Type B pancreatic cell (in vitro differentiated cells): ENCODE results near the gene TUBB4A. TPM values are rescaled to one million over a fixed set of nuclear protein-coding genes. Genes with fewer than 3 reads are reported as not detected.
A peak's percentile ranks its signal among the peaks of the same experiment; 100 is the strongest.

Experiments used
- DNase-seq: peaks from one replicate; pipeline ENCODE4 v3.0.0; 2021; ENCODE audit warnings: mixed read lengths; ENCODE audit not compliant: unreplicated experiment; ENCODE audit errors: extremely low spot score
- H3K27ac Mint-ChIP-seq: 2 replicates; pipeline ENCODE4 v1.8.0; 2021; ENCODE audit warnings: mild to moderate bottlenecking, mixed read lengths
- H3K27me3 Mint-ChIP-seq: 2 replicates; pipeline ENCODE4 v1.8.0; 2021; ENCODE audit warnings: mixed read lengths
- H3K36me3 Mint-ChIP-seq: 2 replicates; pipeline ENCODE4 v1.8.0; 2021; ENCODE audit warnings: mixed read lengths
- H3K4me1 Mint-ChIP-seq: one replicate; pipeline ENCODE4 v1.8.0; 2021; ENCODE audit warnings: mixed read lengths; ENCODE audit not compliant: unreplicated experiment
- H3K4me3 Mint-ChIP-seq: 2 replicates; pipeline ENCODE4 v1.8.0; 2021; ENCODE audit warnings: mild to moderate bottlenecking, mixed read lengths
- H3K9me3 Mint-ChIP-seq: 2 replicates; pipeline ENCODE4 v1.8.0; 2021; ENCODE audit warnings: mixed read lengths
- total RNA-seq: library from RNA; stranded (reverse); gene quantifications from 2 replicates; pipeline ENCODE4 v1.2.1, GENCODE V29; 2021; ENCODE audit warnings: low replicate concordance
- TF ChIP-seq, protein P1 (sequence below): fragments of 200-600 bp; sonication (generic); conservative IDR thresholded peaks from 2 replicates; pipeline ENCODE4 v1.5.0; 2021; ENCODE audit warnings: antibody characterized with exemption, mild to moderate bottlenecking

TUBB4A gene
- total RNA-seq, 1 donor from 2014 or later, result 10.9 TPM

DNA sequence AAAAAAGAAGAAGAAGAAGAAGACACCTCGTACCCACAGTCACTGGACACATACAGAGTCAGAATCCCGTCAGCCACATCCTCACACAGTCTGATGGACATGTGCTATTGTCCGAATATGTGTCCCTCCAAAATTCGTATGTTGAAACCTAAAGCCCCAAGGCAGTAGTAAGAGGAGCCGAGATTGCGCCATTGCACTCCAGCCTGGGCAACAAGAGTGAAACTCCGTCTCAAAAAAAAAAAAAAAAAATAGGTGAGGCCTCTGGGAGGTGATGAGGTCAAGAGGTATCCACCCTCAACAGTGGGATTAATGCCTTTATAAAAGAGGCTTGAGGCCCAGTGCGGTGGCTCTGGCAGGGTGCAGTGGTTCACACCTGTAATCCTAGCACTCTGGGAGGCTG lies 17.9 kb downstream of the TUBB4A start:
- Mint-ChIP-seq H3K27ac (no peak overlapping the region), H3K4me3 (no peak overlapping the region), H3K36me3 (no peaks in the 10 kb centered on the region), H3K4me1 (no peaks in the 10 kb centered on the region), H3K9me3 (no peaks in the 10 kb centered on the region), H3K27me3 (peaks cover 20% of the 10 kb centered on the region)
- TF ChIP-seq, protein P1, sequence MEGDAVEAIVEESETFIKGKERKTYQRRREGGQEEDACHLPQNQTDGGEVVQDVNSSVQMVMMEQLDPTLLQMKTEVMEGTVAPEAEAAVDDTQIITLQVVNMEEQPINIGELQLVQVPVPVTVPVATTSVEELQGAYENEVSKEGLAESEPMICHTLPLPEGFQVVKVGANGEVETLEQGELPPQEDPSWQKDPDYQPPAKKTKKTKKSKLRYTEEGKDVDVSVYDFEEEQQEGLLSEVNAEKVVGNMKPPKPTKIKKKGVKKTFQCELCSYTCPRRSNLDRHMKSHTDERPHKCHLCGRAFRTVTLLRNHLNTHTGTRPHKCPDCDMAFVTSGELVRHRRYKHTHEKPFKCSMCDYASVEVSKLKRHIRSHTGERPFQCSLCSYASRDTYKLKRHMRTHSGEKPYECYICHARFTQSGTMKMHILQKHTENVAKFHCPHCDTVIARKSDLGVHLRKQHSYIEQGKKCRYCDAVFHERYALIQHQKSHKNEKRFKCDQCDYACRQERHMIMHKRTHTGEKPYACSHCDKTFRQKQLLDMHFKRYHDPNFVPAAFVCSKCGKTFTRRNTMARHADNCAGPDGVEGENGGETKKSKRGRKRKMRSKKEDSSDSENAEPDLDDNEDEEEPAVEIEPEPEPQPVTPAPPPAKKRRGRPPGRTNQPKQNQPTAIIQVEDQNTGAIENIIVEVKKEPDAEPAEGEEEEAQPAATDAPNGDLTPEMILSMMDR, result no peak
- DNase-seq, result no peak

DNA sequence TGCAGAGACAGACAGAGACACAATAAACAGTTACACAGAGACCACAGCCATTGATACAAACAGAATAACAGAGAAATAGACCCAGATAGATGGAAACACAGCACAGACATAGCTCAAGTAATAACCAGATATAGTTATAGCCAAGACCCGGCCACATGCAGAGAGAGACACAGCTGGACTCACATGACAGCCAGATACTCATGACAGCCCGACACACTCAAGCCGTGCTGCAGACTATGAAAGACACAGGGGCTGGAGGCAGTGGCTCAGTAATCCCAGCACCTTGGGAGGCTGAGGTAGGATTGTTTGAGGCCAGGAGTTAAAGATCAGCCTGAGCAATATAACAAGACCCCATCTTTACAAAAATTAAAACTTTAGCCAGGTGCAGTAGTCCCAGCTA lies 18.9 kb downstream of the TUBB4A start:
- Mint-ChIP-seq H3K27ac (no peak overlapping the region), H3K4me3 (no peak overlapping the region), H3K4me1 (no peaks in the 10 kb centered on the region), H3K36me3 (no peaks in the 10 kb centered on the region), H3K27me3 (peaks cover 20% of the 10 kb centered on the region), H3K9me3 (no peaks in the 10 kb centered on the region)
- TF ChIP-seq, protein P1, result no peak
- DNase-seq, result no peak

DNA sequence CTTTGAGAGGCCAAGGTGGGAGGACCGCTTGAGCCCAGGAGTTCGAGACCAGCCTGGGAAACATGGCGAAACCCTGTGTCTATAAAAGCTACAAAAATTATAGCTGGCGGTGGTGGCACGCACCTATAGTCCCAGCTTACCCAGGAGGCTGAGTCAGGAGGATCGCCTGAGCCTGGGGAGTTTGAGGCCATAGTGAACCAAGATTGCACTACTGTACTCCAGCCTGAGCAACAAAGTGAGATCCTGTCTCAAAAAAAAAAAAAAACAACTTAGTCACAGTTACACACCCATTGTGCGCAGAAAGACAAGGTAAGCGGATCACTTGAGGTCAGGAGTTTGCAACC lies 19.8 kb downstream of the TUBB4A start:
- no peak for DNase-seq
- TF ChIP-seq, protein P1, result no peak
- Mint-ChIP-seq H3K27me3 (peaks cover 19% of the 10 kb centered on the region), H3K9me3 (no peaks in the 10 kb centered on the region), H3K4me1 (no peaks in the 10 kb centered on the region), H3K27ac (no peak overlapping the region), H3K4me3 (no peak overlapping the region), H3K36me3 (no peaks in the 10 kb centered on the region)

DNA sequence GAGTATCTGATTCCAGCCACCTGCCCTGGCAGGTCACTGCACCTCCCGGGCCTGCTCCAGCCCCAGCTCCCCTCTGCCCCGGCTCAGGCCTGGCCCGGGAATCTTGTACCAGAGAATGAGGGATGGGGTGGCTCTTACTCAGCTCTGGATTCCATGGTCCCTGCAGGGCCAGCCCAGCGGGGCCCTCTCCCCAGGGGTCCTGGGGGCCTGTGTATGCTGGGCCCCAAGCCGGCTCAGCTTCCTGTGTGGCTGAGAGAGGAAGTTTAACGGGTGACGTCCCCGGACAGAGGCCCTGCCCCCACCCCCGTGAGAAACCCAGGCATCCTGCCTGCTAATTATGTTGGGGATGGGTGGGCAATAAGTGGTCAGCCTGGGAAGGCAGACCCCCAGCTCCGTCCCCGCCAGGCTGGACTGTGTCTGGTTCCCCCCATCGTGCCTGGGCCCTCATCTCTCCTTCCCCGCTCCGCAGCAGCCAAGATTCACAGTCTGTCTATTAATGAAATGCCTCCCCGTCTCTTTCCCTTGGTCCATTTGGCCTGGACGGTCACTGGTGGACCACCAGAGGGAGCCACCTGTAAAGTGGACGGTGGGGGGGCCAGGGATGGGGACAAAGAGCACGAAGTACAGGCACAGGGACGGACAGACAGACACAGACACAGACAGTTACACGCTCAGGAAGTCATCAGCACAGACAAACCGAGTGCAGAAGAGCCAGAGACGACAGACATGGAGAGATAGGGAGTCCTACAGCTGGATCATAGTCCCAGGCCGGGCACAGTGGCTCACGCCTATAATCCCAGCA lies 20.4 kb downstream of the TUBB4A start, which contains the start of gene DENND1C:
Gene DENND1C (minus strand): TSS at position 247 of the 802 bp plus-strand sequence. CDS start 92 bp downstream, at position 155.
- TF ChIP-seq, protein P1, result peak; percentile 75
- peaks cover 16% of the 10 kb centered on the region for H3K27me3 Mint-ChIP-seq
- no peaks in the 10 kb centered on the region for H3K9me3 Mint-ChIP-seq
- H3K27ac Mint-ChIP-seq, result no peak within 1 kb of the TSS
- no peak for DNase-seq
- no peaks in the 10 kb centered on the region for H3K36me3 Mint-ChIP-seq
- H3K4me3 Mint-ChIP-seq, result no peak within 1 kb of the TSS
- no peaks in the 10 kb centered on the region for H3K4me1 Mint-ChIP-seq

DNA sequence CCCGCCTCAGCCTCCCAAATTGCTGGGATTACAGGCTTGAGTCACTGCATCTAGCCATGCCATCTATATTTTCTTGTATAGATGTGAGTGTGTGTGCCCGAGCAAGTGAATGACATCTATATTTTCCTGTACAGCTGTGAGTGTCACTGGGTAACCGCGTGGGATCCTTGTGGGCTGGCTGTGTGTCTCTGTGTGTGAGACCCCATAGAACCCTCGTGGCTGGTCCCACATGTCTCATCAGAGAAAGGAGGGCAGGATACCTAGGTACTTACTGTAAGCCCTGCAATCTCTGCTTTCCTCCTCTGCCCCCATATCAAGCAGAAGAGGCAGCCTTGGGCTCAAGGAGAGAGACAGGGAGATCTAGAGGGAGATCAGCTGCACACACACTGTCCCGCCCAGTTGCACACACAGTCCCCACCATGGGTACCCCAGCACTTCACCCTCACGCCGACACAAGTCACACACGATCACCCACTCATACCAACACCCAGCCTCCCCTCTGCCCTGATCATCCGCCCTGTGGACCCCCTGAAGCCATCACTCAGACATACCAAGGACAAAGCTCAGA lies 21.2 kb downstream of the TUBB4A start:
- Mint-ChIP-seq H3K27me3 (peaks cover 22% of the 10 kb centered on the region), H3K4me3 (no peak overlapping the region), H3K27ac (no peak overlapping the region), H3K36me3 (no peaks in the 10 kb centered on the region), H3K9me3 (no peaks in the 10 kb centered on the region), H3K4me1 (no peaks in the 10 kb centered on the region)
- TF ChIP-seq, protein P1, result no peak
- no peak for DNase-seq
